ENCODE data around the gene HACD2. TPM values are rescaled to one million over a fixed set of nuclear protein-coding genes. Genes with fewer than 3 reads are reported as not detected.

Gene HACD2
- total RNA-seq, 1 donor from 2014 or later = 25.5 TPM

DNA sequence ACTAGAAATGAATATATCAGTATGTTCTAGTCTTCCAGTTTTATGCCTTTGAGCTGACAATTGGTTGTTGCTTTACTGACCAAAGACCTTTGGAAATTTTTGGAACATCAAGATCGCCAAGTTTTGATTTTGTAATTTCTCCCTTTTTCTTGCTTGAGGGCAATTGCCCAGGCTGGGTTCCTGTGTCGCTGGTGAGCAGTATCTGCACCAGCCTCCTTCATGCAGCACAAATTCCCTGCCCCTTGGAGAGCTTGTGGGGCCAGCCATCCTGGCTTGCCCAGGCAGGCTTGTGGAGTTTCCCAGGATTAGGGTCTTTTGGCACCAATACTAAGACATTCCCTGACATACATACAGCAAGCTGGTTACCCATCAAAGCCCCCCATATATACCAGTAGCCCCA is 37.9 kb upstream of the HACD2 start:
- Histone ChIP-seq H3K4me3 (ENCODE audit: low read depth, low read length) (no peak overlapping the region), H3K27me3 (ENCODE audit: control insufficient read depth, insufficient read depth, low read length) (no peaks in the 10 kb centered on the region), H3K36me3 (ENCODE audit: control insufficient read depth, insufficient read depth, low read length) (peaks cover 1% of the 10 kb centered on the region)
- TF ChIP-seq, protein P1, sequence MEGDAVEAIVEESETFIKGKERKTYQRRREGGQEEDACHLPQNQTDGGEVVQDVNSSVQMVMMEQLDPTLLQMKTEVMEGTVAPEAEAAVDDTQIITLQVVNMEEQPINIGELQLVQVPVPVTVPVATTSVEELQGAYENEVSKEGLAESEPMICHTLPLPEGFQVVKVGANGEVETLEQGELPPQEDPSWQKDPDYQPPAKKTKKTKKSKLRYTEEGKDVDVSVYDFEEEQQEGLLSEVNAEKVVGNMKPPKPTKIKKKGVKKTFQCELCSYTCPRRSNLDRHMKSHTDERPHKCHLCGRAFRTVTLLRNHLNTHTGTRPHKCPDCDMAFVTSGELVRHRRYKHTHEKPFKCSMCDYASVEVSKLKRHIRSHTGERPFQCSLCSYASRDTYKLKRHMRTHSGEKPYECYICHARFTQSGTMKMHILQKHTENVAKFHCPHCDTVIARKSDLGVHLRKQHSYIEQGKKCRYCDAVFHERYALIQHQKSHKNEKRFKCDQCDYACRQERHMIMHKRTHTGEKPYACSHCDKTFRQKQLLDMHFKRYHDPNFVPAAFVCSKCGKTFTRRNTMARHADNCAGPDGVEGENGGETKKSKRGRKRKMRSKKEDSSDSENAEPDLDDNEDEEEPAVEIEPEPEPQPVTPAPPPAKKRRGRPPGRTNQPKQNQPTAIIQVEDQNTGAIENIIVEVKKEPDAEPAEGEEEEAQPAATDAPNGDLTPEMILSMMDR (IDR thresholded peaks at IDR 0.05; ENCODE audit: insufficient read depth, low read length, poor library complexity, severe bottlenecking) = no peak
- no peak for DNase-seq (ENCODE audit: low read depth)

DNA sequence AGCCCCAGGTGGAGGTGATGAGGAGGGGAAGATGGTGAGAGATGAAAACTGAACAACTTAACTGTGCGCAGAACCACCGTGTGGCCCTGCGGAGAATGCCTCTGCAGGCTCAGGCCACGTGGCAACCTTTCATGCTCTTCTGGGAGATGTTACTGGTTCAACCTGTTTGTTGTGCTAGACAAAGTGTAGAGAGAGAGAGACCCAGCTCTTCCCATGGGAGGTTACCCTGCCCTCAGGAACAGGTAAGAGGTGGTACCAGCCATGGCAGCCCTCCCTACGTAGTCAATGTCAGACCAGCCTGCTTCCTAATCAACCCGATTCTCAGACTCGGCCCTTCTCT is 37.0 kb upstream of the HACD2 start:
- DNase-seq (ENCODE audit: low read depth) = no peak
- Histone ChIP-seq H3K4me3 (ENCODE audit: low read depth, low read length) (no peak overlapping the region), H3K27me3 (ENCODE audit: control insufficient read depth, insufficient read depth, low read length) (no peaks in the 10 kb centered on the region), H3K36me3 (ENCODE audit: control insufficient read depth, insufficient read depth, low read length) (no peaks in the 10 kb centered on the region)
- TF ChIP-seq, protein P1 (IDR thresholded peaks at IDR 0.05; ENCODE audit: insufficient read depth, low read length, poor library complexity, severe bottlenecking) = no peak

DNA sequence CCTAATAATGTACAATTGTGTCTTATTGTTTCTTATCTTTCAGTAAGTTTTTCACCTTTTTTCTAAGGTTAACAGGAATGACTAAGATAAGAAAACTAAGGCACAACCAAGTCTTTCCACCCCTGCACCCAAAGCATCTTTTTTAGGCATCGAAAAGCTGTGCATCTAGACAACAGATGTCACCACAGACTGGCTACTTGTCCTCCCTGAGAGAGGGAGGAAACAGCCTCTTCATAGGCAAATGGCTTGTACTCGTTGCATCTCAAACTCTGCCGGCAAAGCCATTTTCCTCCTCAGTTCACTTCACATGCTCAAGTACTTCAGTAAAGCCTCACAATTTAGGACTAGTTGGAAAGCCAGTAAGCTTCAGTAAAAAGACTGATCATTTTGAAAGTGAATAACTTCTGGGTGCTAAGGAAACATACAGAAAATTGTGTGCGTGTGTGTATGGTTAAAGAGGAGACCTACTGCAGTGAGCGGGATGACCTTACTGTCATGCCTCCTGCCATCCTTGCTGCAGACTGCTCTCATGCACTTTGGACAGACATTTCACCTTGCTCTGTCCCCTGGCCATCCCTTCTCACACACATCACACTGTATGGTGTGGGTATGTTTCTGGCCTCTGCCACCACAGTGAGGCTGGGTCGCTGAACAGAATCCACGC is 36.5 kb upstream of the HACD2 start:
- Histone ChIP-seq H3K4me3 (ENCODE audit: low read depth, low read length) (no peak overlapping the region), H3K36me3 (ENCODE audit: control insufficient read depth, insufficient read depth, low read length) (peaks cover 2% of the 10 kb centered on the region), H3K27me3 (ENCODE audit: control insufficient read depth, insufficient read depth, low read length) (no peaks in the 10 kb centered on the region)
- no peak for DNase-seq (ENCODE audit: low read depth)
- TF ChIP-seq, protein P1 (IDR thresholded peaks at IDR 0.05; ENCODE audit: insufficient read depth, low read length, poor library complexity, severe bottlenecking) = no peak

DNA sequence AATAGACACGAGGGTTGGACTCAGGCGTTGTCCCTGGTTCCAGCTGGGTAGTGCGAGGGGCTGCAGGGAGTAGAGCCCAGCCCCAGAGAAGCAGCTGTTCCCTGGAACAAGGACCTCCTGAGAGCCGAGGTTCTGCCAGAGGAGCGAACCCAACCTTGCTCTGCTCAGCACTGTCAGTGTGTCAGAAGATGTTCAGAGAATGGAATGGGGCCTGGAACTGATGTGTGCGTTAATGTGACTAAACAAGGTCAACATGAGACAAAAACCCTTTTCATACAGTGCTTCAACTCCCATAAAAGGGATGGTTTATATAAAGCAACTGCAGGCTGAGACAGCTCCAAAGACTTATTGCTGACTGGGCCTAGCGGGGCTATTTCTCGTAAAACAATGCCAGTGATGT is 35.5 kb upstream of the HACD2 start:
- Histone ChIP-seq H3K4me3 (ENCODE audit: low read depth, low read length) (no peak overlapping the region), H3K36me3 (ENCODE audit: control insufficient read depth, insufficient read depth, low read length) (peaks cover 2% of the 10 kb centered on the region), H3K27me3 (ENCODE audit: control insufficient read depth, insufficient read depth, low read length) (no peaks in the 10 kb centered on the region)
- no peak for DNase-seq (ENCODE audit: low read depth)
- TF ChIP-seq, protein P1 (IDR thresholded peaks at IDR 0.05; ENCODE audit: insufficient read depth, low read length, poor library complexity, severe bottlenecking) = no peak

DNA sequence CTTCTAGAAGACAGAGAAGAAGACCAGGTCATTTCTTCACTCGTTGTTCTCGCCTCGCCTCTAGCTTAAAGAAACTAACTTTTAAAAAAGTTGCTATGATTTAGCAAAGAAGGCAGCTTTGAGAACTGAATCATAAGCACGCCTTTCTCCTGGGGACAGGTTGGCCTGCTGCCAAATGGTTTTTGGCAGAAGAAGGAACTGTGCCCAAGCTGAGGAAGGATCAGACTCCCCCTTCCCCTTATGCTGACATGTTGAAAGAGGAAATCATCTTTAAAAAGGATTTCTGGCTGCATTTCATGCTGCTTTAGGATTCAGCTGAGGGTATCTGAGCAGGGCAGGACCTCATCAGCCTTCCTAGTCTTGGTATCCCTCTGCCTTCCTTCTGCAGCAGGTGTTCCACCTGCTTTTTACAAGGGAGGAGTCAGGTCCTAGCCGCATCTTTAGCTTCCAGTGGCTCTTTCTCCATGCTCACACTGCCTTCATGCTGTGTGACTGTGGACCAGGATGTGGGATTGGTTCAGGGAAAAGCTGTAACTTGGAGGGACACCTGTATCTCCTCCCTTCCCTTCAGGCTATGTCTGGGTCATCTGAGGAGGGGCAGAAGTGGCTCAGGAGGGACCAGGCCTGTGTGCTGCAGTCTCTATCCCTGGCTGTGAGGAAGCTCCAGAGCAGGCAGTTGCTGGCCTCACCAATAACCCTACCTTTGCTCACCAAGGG is 34.1 kb upstream of the HACD2 start:
- Histone ChIP-seq H3K27me3 (ENCODE audit: control insufficient read depth, insufficient read depth, low read length) (no peaks in the 10 kb centered on the region), H3K4me3 (ENCODE audit: low read depth, low read length) (no peak overlapping the region), H3K36me3 (ENCODE audit: control insufficient read depth, insufficient read depth, low read length) (peaks cover 2% of the 10 kb centered on the region)
- TF ChIP-seq, protein P1 (IDR thresholded peaks at IDR 0.05; ENCODE audit: insufficient read depth, low read length, poor library complexity, severe bottlenecking) = no peak
- DNase-seq (ENCODE audit: low read depth) = no peak

All from kidney epithelial cell (primary cell).